Measurements from ENCODE around the gene NRAP. TPM values are rescaled to one million over a fixed set of nuclear protein-coding genes. Genes with fewer than 3 reads are reported as not detected.

NRAP gene
- total RNA-seq, 1 donor from 2014 or later, result not detected

GRCh38 chr10:113562069-113562468 is 101.8 kb downstream of the NRAP start:
- H3K27ac Mint-ChIP-seq (ENCODE audit: unreplicated experiment), result no peak overlapping the region
- no peaks in the 10 kb centered on the region for H3K36me3 Mint-ChIP-seq (ENCODE audit: low read depth)
- DNase-seq (ENCODE audit: low read depth, low spot score), result no peak
- TF ChIP-seq, protein P1, sequence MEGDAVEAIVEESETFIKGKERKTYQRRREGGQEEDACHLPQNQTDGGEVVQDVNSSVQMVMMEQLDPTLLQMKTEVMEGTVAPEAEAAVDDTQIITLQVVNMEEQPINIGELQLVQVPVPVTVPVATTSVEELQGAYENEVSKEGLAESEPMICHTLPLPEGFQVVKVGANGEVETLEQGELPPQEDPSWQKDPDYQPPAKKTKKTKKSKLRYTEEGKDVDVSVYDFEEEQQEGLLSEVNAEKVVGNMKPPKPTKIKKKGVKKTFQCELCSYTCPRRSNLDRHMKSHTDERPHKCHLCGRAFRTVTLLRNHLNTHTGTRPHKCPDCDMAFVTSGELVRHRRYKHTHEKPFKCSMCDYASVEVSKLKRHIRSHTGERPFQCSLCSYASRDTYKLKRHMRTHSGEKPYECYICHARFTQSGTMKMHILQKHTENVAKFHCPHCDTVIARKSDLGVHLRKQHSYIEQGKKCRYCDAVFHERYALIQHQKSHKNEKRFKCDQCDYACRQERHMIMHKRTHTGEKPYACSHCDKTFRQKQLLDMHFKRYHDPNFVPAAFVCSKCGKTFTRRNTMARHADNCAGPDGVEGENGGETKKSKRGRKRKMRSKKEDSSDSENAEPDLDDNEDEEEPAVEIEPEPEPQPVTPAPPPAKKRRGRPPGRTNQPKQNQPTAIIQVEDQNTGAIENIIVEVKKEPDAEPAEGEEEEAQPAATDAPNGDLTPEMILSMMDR (conservative IDR thresholded peaks at IDR 0.05), result no peak
- no peak overlapping the region for H3K4me3 Mint-ChIP-seq
- peaks cover 43% of the 10 kb centered on the region for H3K27me3 Mint-ChIP-seq (ENCODE audit: low read depth)
- no peaks in the 10 kb centered on the region for H3K9me3 Mint-ChIP-seq
- H3K4me1 Mint-ChIP-seq, result peaks cover 25% of the 10 kb centered on the region

- TF ChIP-seq, protein P1 (conservative IDR thresholded peaks at IDR 0.05), result no peak
- H3K4me3 Mint-ChIP-seq, result no peak overlapping the region
- no peaks in the 10 kb centered on the region for H3K36me3 Mint-ChIP-seq (ENCODE audit: low read depth)
- no peak overlapping the region for H3K27ac Mint-ChIP-seq (ENCODE audit: unreplicated experiment)
- peaks cover 47% of the 10 kb centered on the region for H3K27me3 Mint-ChIP-seq (ENCODE audit: low read depth)
- DNase-seq (ENCODE audit: low read depth, low spot score), result no peak
- H3K9me3 Mint-ChIP-seq, result no peaks in the 10 kb centered on the region
- peaks cover 28% of the 10 kb centered on the region for H3K4me1 Mint-ChIP-seq
Observed at GRCh38 chr10:113561214-113561613, 102.6 kb downstream of the NRAP start.

DNA sequence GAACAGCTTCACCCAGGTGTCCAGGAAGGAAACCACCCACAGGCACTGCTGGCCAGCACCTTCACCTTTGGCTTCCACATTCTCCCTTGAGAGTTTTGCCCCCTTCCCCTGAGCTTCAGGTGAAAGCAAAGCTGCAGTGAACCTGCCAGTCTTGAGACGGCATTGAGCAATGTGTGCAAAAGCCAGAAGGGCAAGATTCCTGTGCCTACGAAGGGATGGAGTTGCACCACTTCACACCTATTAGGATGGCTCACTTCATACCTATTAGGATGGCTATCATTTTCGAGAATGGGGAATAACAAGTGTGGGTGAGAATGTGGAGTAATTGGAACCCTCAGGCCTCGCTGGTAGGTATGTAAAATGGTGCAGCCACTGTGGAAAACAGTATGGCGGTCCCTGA is 103.8 kb downstream of the NRAP start:
- Mint-ChIP-seq H3K9me3 (no peaks in the 10 kb centered on the region), H3K27me3 (ENCODE audit: low read depth) (peaks cover 56% of the 10 kb centered on the region), H3K4me1 (peaks cover 28% of the 10 kb centered on the region), H3K27ac (ENCODE audit: unreplicated experiment) (no peak overlapping the region), H3K36me3 (ENCODE audit: low read depth) (no peaks in the 10 kb centered on the region), H3K4me3 (no peak overlapping the region)
- no peak for DNase-seq (ENCODE audit: low read depth, low spot score)
- TF ChIP-seq, protein P1 (conservative IDR thresholded peaks at IDR 0.05), result no peak

- Mint-ChIP-seq H3K9me3 (no peaks in the 10 kb centered on the region), H3K36me3 (ENCODE audit: low read depth) (no peaks in the 10 kb centered on the region), H3K27me3 (ENCODE audit: low read depth) (peaks cover 61% of the 10 kb centered on the region), H3K4me1 (peaks cover 22% of the 10 kb centered on the region), H3K4me3 (peak overlapping the region; percentile 29), H3K27ac (ENCODE audit: unreplicated experiment) (no peak overlapping the region)
- DNase-seq (ENCODE audit: low read depth, low spot score), result no peak
- TF ChIP-seq, protein P1 (conservative IDR thresholded peaks at IDR 0.05), result no peak
Observed at GRCh38 chr10:113557903-113558321, 105.9 kb downstream of the NRAP start.

GRCh38 chr10:113557424-113557862 is 106.4 kb downstream of the NRAP start:
- Mint-ChIP-seq H3K27me3 (ENCODE audit: low read depth) (peaks cover 63% of the 10 kb centered on the region), H3K36me3 (ENCODE audit: low read depth) (no peaks in the 10 kb centered on the region), H3K27ac (ENCODE audit: unreplicated experiment) (no peak overlapping the region), H3K4me3 (no peak overlapping the region), H3K4me1 (peaks cover 18% of the 10 kb centered on the region), H3K9me3 (no peaks in the 10 kb centered on the region)
- no peak for DNase-seq (ENCODE audit: low read depth, low spot score)
- TF ChIP-seq, protein P1 (conservative IDR thresholded peaks at IDR 0.05), result no peak

GRCh38 chr10:113555751-113556150 is 108.1 kb downstream of the NRAP start:
- TF ChIP-seq, protein P1 (conservative IDR thresholded peaks at IDR 0.05), result no peak
- Mint-ChIP-seq H3K9me3 (no peaks in the 10 kb centered on the region), H3K4me3 (no peak overlapping the region), H3K4me1 (peaks cover 22% of the 10 kb centered on the region), H3K36me3 (ENCODE audit: low read depth) (no peaks in the 10 kb centered on the region), H3K27me3 (ENCODE audit: low read depth) (peaks cover 55% of the 10 kb centered on the region), H3K27ac (ENCODE audit: unreplicated experiment) (no peak overlapping the region)
- DNase-seq (ENCODE audit: low read depth, low spot score), result no peak

All from neural crest cell (in vitro differentiated cells).